Measurements from ENCODE around the gene LAMB4. TPM values are rescaled to one million over a fixed set of nuclear protein-coding genes. Genes with fewer than 3 reads are reported as not detected.

The LAMB4 gene
- total RNA-seq, 1 donor from 2014 or later, result not detected

GRCh38 chr7:108142180-108142579 is 12.0 kb upstream of the LAMB4 start:
- intact Hi-C loops (cut with DNase I), result no loop called here
- DNase-seq (no peak), ATAC-seq (no peak)
- no peak overlapping the region for H3K27ac ChIP-seq
- H3K27me3 ChIP-seq, result no peaks in the 10 kb centered on the region
- H3K4me1 ChIP-seq, result peaks cover 6% of the 10 kb centered on the region
- no peak overlapping the region for H3K4me3 ChIP-seq
- no peaks in the 10 kb centered on the region for H3K36me3 ChIP-seq
- no peaks in the 10 kb centered on the region for H3K9me3 ChIP-seq
- TF ChIP-seq CTCF (IDR thresholded peaks at IDR 0.05), result no peak

DNA sequence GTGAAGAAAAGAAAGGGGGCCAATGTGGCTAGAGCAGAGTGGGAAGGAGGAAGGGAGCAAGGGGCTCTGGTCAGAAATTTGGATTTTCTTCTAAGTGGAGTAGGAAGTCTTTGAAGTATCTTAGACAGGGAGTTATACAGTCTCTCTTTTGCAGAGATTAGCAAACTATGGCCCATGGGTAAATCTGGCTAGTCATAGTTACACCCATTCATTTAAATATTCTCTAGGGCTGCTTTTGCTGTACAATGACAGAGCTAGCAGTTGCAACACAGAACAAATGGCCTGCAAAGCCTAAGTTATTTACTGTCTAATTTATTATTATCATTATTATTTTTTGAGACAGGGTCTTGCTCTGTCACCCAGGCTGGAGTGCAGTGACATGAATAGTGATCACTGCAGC is 10.5 kb upstream of the LAMB4 start:
- intact Hi-C loops (cut with DNase I), result no loop called here
- ATAC-seq, result no peak
- no peak for TF ChIP-seq CTCF (IDR thresholded peaks at IDR 0.05)

DNA sequence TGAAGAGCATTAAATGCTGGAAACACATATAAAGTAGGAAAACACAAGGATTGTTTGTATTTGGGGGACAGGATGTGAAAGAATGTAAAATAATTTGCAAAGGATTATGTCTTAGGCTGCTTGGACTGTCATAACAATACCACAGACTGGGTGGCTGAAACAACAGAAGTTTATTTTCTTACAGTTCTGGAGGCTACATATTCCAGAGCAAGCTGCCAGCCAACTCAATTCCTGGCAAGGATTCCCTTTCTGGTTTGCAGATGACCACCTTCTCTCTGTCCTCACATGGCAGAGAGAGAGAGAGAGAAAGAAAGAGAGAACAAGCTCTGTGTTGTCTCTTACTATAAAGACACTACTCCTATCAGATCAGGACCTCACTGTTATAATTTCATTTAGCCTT is 8.8 kb upstream of the LAMB4 start:
- H3K27ac ChIP-seq, result no peak overlapping the region
- no peaks in the 10 kb centered on the region for H3K9me3 ChIP-seq
- DNase-seq, result no peak
- ATAC-seq, result no peak
- H3K36me3 ChIP-seq, result no peaks in the 10 kb centered on the region
- no peak for TF ChIP-seq CTCF (IDR thresholded peaks at IDR 0.05)
- no peak overlapping the region for H3K4me3 ChIP-seq
- no peaks in the 10 kb centered on the region for H3K4me1 ChIP-seq
- intact Hi-C loops (cut with DNase I), result no loop called here
- H3K27me3 ChIP-seq, result no peaks in the 10 kb centered on the region

More for the DNA sequence above, 10.5 kb upstream of the LAMB4 start:
- H3K4me3 ChIP-seq, result no peak overlapping the region
- no peaks in the 10 kb centered on the region for H3K4me1 ChIP-seq
- no peaks in the 10 kb centered on the region for H3K36me3 ChIP-seq
- H3K27me3 ChIP-seq, result no peaks in the 10 kb centered on the region
- no peak overlapping the region for H3K27ac ChIP-seq
- no peaks in the 10 kb centered on the region for H3K9me3 ChIP-seq
- no peak for DNase-seq

DNA sequence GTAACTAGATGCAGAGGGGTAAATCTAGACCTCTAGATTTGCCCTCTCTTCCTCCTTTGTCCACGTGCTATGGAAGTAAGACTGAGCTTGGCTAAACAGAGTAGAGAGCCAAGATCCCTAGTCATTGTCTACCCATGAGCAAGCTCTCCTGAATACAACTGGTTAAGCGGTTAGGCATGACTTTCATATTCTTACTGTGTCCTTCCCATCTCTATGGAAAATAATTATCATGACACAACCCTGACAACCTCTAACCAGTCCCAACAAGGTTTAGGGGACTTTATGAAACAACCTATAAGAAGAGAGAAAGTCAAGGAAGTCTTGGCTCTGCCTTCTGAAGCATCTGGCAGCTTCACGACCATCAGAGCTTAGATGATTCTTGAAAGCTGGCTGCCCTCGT is 7.8 kb upstream of the LAMB4 start:
- H3K27me3 ChIP-seq, result no peaks in the 10 kb centered on the region
- TF ChIP-seq CTCF (IDR thresholded peaks at IDR 0.05), result no peak
- no peak for ATAC-seq
- no peaks in the 10 kb centered on the region for H3K36me3 ChIP-seq
- no peak overlapping the region for H3K27ac ChIP-seq
- H3K4me3 ChIP-seq, result no peak overlapping the region
- no peaks in the 10 kb centered on the region for H3K4me1 ChIP-seq
- intact Hi-C loops (cut with DNase I), result no loop called here
- H3K9me3 ChIP-seq, result no peaks in the 10 kb centered on the region
- no peak for DNase-seq

DNA sequence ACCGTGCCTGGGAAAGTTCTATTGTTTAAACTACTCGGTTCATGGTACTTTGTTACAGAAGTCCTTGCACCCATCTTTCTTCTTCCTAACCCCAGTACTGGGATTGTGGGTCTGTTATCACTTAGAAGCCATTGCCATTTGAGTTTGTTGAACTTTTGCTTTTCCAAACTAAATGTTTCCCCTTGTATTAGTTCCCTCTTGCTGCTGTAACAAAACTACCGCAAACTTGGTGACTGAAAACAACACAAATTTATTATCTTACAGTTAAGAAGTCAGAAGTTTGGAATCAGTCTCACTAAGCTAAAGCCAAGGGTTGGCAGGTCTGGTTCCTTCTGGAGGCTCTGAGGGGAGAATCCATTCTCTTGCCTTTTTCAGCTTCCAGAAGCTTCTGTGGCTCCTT is 6.9 kb upstream of the LAMB4 start:
- Histone ChIP-seq H3K4me1 (no peaks in the 10 kb centered on the region), H3K27ac (no peak overlapping the region), H3K4me3 (no peak overlapping the region), H3K27me3 (no peaks in the 10 kb centered on the region), H3K9me3 (no peaks in the 10 kb centered on the region), H3K36me3 (no peaks in the 10 kb centered on the region)
- no peak for DNase-seq
- TF ChIP-seq CTCF (IDR thresholded peaks at IDR 0.05), result no peak
- no peak for ATAC-seq
- intact Hi-C loops (cut with DNase I), result no loop called here

GRCh38 chr7:108136191-108136688 is 6.1 kb upstream of the LAMB4 start:
- Histone ChIP-seq H3K27me3 (no peaks in the 10 kb centered on the region), H3K36me3 (no peaks in the 10 kb centered on the region), H3K4me3 (no peak overlapping the region), H3K4me1 (no peaks in the 10 kb centered on the region), H3K9me3 (no peaks in the 10 kb centered on the region), H3K27ac (no peak overlapping the region)
- no peak for DNase-seq
- intact Hi-C loops (cut with DNase I), result no loop called here
- no peak for TF ChIP-seq CTCF (IDR thresholded peaks at IDR 0.05)
- ATAC-seq, result peak; percentile 76
